Spleen (tissue), 11 donors: Measurements from ENCODE around the gene KRT77. TPM values are rescaled to one million over a fixed set of nuclear protein-coding genes. Genes with fewer than 3 reads are reported as not detected.

Experiments
- DNase-seq: peaks from one replicate; pipeline ENCODE4 v3.0.0-alpha.2; 2020
- H3K27ac ChIP-seq, 8 donors: fragments of 200-600 bp; sonication (generic) in 7 of 8; 1 replicate in 4 of 8; 2 replicates in 4 of 8; pipeline versions ENCODE4 v1.5.0 to v1.8.0; 2016 to 2021; ENCODE audit warnings: inconsistent platforms in 4 of 8, mild to moderate bottlenecking in 4 of 8, moderate library complexity in 1 of 8
- H3K27me3 ChIP-seq, 7 donors: fragments of 200-600 bp; sonication (generic) in 6 of 7; replicated peaks in 1 of 7; 1 replicate in 4 of 7; 2 replicates in 3 of 7; pipeline versions ENCODE4 v1.5.0 to v1.8.0; 2016 to 2021; ENCODE audit warnings: inconsistent platforms in 3 of 7, mild to moderate bottlenecking in 1 of 7
- H3K36me3 ChIP-seq, 6 donors: fragments of 200-600 bp; sonication (generic) in 5 of 6; 1 replicate in 4 of 6; 2 replicates in 2 of 6; pipeline versions ENCODE4 v1.5.0 to v1.8.0; 2016 to 2021; ENCODE audit warnings: inconsistent platforms in 2 of 6
- H3K4me1 ChIP-seq, 6 donors: fragments of 200-600 bp; sonication (generic) in 5 of 6; 1 replicate in 3 of 6; 2 replicates in 3 of 6; pipeline versions ENCODE4 v1.5.0 to v1.8.0; 2016 to 2021; ENCODE audit warnings: inconsistent platforms in 3 of 6
- H3K4me3 ChIP-seq, 8 donors: fragments of 200-600 bp; sonication (generic) in 7 of 8; 1 replicate in 4 of 8; 2 replicates in 4 of 8; pipeline versions ENCODE4 v1.5.0 to v1.8.0; 2016 to 2021; ENCODE audit warnings: inconsistent platforms in 4 of 8, mild to moderate bottlenecking in 4 of 8, moderate library complexity in 2 of 8
- H3K9me3 ChIP-seq, 8 donors: fragments of 200-600 bp; sonication (generic) in 7 of 8; 1 replicate in 4 of 8; 2 replicates in 4 of 8; pipeline versions ENCODE4 v1.5.0 to v1.8.0; 2016 to 2021; ENCODE audit warnings: inconsistent platforms in 4 of 8
- POLR2A ChIP-seq, 3 donors: fragments of 450-650 bp; IDR thresholded peaks; one replicate each; pipeline ENCODE4 v1.5.1; 2017; ENCODE audit warnings: antibody characterized with exemption in 3 of 3, mild to moderate bottlenecking in 1 of 3
- POLR2AphosphoS5 ChIP-seq, 3 donors: sonication (generic); formaldehyde crosslinking; IDR thresholded peaks; one replicate each; pipeline ENCODE4 v1.5.1; 2017; ENCODE audit warnings: antibody characterized with exemption in 3 of 3
- WGBS, 5 donors: extraction: QIAGEN DNeasy Blood & Tissue Kit in 3 of 5; methylation state at CpG; one replicate each; pipeline versions ENCODE4 v1.1.5 to v1.1.7; 2013 to 2018; 5-methylcytosine and 5-hydroxymethylcytosine counted together
- intact Hi-C: fragments of 100-400 bp; cut with DNase I; formaldehyde crosslinking; loops from one replicate; pipeline ENCODE4 v1.15.0; 2023; ENCODE audit warnings: low total_unique reads
- polyA plus RNA-seq, 3 donors: library from polyadenylated mRNA; stranded (reverse); fragments of 200-250 nt; gene quantifications; one replicate each; pipeline ENCODE4 v1.2.1, GENCODE V29; 2013
- total RNA-seq, 7 donors: library from RNA; depleted of rRNA in 3 of 7; stranded (reverse); fragments of >200 nt in 3 of 7; fragmentation: NEBNext Ultra II Directional in 4 of 7; extraction: Animal tissue kit (Norgen Biotek cat#: 25700) in 4 of 7; gene quantifications; one replicate each; pipeline versions ENCODE4 v1.1.0 to v1.2.1, GENCODE V29; 2016 to 2021
- TF ChIP-seq, protein P1 (sequence below), 11 experiments: fragments of 200-600 bp in 7 of 11; fragments of 450-650 bp in 4 of 11; sonication (generic) in 4 of 11; IDR thresholded peaks in 8 of 11; conservative IDR thresholded peaks in 3 of 11; 1 replicate in 7 of 11; 2 replicates in 4 of 11; pipeline versions ENCODE4 v1.4.0 to v1.8.0; 2016 to 2021; ENCODE audit warnings: antibody characterized with exemption in 11 of 11, inconsistent platforms in 4 of 11, mild to moderate bottlenecking in 1 of 11
- donor health status: healthy with polysubstance abuse.
- donor health status: DM: no; HTN: no; CAD: no; lungs with moderate emphysema.
- donor health status: DM: no; HTN: no; CAD: no.
- donor health status: Bipolar disorder and iron deficiency.
- donor health status: healthy.
- donor health status: DM: no; HTN: no; CAD: no.
- donor health status: DM: yes; HTN: yes; CAD: no.

The KRT77 gene
- total and polyA plus RNA-seq, 10 donors = 0.03 TPM; not detected in 9

DNA sequence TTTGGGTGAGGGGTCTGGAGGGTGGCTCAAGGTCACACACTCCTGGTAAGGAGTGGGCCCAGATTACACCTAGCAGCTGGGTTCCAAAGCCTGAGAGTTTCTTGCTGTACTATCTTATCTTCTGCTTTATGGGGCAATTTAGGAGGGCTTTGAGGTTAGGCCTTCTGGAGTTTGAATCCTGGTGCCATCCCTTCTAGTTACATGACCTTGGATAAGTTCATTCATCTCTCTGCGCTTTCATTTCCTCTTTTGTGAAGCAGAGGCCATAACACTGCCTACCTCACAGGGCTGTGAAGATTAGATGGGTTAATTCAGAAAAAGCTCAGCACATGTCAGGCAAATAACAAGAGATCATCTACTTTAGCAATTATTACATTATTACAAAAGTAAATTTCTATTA, 7.4 kb upstream of the KRT77 start:
- 39 to 77% (median 75%) methylated on average over 1 of the region's 1 CpG for WGBS, 5 donors
- intact Hi-C loops = no loop called here
- no peak for DNase-seq
- Histone ChIP-seq H3K36me3 (no peaks in the 10 kb centered on the region), H3K4me3 (no peak overlapping the region), H3K27ac (no peak overlapping the region), H3K4me1 (peaks cover 0 to 12% (median 3%) of the 10 kb centered on the region in 6 donors), H3K27me3 (peaks cover 0 to 34% (median 29%) of the 10 kb centered on the region in 7 donors), H3K9me3 (no peaks in the 10 kb centered on the region)
- TF ChIP-seq, protein P1, sequence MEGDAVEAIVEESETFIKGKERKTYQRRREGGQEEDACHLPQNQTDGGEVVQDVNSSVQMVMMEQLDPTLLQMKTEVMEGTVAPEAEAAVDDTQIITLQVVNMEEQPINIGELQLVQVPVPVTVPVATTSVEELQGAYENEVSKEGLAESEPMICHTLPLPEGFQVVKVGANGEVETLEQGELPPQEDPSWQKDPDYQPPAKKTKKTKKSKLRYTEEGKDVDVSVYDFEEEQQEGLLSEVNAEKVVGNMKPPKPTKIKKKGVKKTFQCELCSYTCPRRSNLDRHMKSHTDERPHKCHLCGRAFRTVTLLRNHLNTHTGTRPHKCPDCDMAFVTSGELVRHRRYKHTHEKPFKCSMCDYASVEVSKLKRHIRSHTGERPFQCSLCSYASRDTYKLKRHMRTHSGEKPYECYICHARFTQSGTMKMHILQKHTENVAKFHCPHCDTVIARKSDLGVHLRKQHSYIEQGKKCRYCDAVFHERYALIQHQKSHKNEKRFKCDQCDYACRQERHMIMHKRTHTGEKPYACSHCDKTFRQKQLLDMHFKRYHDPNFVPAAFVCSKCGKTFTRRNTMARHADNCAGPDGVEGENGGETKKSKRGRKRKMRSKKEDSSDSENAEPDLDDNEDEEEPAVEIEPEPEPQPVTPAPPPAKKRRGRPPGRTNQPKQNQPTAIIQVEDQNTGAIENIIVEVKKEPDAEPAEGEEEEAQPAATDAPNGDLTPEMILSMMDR (IDR thresholded peaks at IDR 0.05 in 8 of 11, conservative IDR thresholded peaks at IDR 0.05 in 3 of 11) = no peak
- TF ChIP-seq POLR2AphosphoS5 (IDR thresholded peaks at IDR 0.05) = no peak
- TF ChIP-seq POLR2A (IDR thresholded peaks at IDR 0.05) = no peak

DNA sequence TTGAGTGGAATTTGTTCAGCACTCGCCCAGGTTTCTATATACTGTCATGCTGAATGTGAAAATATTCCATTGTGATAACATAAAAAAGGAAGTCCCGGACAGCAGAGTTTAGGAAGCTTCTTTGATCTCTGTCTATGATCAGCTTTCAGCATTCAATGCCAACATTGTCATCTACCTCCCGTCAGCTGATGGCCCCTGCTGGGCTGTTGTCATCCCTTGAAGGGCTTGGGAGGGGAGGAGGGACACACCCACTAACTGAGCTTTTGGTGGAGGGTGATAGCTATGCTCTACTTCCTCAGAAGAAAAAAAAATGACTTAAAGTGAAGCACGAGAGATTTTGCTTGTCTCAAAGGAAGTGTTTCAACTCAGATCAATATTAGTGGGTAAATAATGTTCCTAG, 4.7 kb upstream of the KRT77 start:
- no peak overlapping the region for H3K27ac ChIP-seq
- no peaks in the 10 kb centered on the region for H3K9me3 ChIP-seq
- H3K4me1 ChIP-seq = no peaks in the 10 kb centered on the region
- no peak overlapping the region for H3K4me3 ChIP-seq
- TF ChIP-seq, protein P1 (IDR thresholded peaks at IDR 0.05 in 8 of 11, conservative IDR thresholded peaks at IDR 0.05 in 3 of 11) = no peak
- TF ChIP-seq POLR2AphosphoS5 (IDR thresholded peaks at IDR 0.05) (no peak), POLR2A (IDR thresholded peaks at IDR 0.05) (no peak)
- no peaks in the 10 kb centered on the region for H3K36me3 ChIP-seq
- no peak for DNase-seq
- intact Hi-C loops = no loop called here
- peaks cover 0 to 11% (median 5%) of the 10 kb centered on the region in 7 donors for H3K27me3 ChIP-seq
- WGBS, 5 donors = 42 to 68% (median 53%) methylated on average over 4 of the region's 4 CpGs

DNA sequence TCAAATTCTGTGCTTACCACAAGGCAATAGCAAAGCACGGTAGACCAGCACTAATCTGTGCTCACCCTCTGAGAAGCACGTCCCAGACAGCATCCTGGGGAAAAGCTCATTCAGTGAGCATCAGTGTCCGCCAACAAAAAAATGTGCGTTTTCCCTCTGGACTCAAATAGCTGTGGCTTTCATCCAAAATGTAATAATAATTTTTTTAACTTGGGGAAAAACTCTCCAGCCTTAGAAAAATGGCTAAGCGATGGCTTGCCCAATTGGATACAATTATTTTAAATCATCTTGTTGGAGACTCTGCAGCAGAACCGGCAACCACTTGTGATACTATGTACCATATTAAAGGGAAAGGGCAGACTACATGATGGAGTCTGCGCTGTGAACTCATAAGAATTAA, 1.1 kb upstream of the KRT77 start:
- Histone ChIP-seq H3K9me3 (no peaks in the 10 kb centered on the region), H3K27ac (no peak overlapping the region), H3K27me3 (peaks cover 0 to 14% (median 0%) of the 10 kb centered on the region in 7 donors), H3K36me3 (no peaks in the 10 kb centered on the region), H3K4me3 (no peak overlapping the region), H3K4me1 (no peaks in the 10 kb centered on the region)
- TF ChIP-seq POLR2AphosphoS5 (IDR thresholded peaks at IDR 0.05) = no peak
- TF ChIP-seq POLR2A (IDR thresholded peaks at IDR 0.05) = no peak
- TF ChIP-seq, protein P1 (IDR thresholded peaks at IDR 0.05 in 8 of 11, conservative IDR thresholded peaks at IDR 0.05 in 3 of 11) = no peak
- WGBS, 5 donors = 73 to 84% (median 78%) methylated on average over 7 of the region's 7 CpGs
- intact Hi-C loops = no loop called here
- no peak for DNase-seq

DNA sequence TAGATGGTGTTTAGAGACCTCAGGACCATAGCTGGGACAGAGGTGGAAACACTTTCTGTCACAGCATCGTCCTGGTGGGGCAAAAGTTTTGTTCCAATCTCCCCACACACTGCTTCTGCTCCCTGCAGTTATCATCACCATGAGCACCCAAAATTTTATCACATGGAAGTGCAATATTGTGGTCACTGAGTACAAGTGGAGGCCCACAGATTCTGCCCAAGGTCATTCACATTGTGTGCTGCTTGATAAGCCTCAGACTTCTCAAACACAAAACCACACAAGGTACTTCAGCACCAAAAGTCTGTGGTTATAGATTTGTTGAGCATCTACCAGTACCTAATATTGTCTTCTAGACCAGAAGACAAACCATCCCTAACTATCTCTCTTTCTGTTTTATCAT, 554 bp upstream of the KRT77 start:
- 44 to 65% (median 47%) methylated on average over 1 of the region's 1 CpG for WGBS, 5 donors
- Histone ChIP-seq H3K36me3 (no peaks in the 10 kb centered on the region), H3K27ac (no peak overlapping the region), H3K4me1 (no peaks in the 10 kb centered on the region), H3K27me3 (peaks cover 0 to 18% (median 0%) of the 10 kb centered on the region in 7 donors), H3K9me3 (no peaks in the 10 kb centered on the region), H3K4me3 (no peak overlapping the region)
- intact Hi-C loops = no loop called here
- TF ChIP-seq POLR2A (IDR thresholded peaks at IDR 0.05) (no peak), POLR2AphosphoS5 (IDR thresholded peaks at IDR 0.05) (no peak)
- TF ChIP-seq, protein P1 (IDR thresholded peaks at IDR 0.05 in 8 of 11, conservative IDR thresholded peaks at IDR 0.05 in 3 of 11) = no peak
- no peak for DNase-seq
